ENCODE data around the gene ZNF775. TPM values are rescaled to one million over a fixed set of nuclear protein-coding genes. Genes with fewer than 3 reads are reported as not detected.

ZNF775 gene
- total and polyA plus RNA-seq, 2 of the 13 experiments (the other 11 are each of a cell fraction or from before 2014, with no cell fraction given): 3.1 to 3.2 TPM

DNA sequence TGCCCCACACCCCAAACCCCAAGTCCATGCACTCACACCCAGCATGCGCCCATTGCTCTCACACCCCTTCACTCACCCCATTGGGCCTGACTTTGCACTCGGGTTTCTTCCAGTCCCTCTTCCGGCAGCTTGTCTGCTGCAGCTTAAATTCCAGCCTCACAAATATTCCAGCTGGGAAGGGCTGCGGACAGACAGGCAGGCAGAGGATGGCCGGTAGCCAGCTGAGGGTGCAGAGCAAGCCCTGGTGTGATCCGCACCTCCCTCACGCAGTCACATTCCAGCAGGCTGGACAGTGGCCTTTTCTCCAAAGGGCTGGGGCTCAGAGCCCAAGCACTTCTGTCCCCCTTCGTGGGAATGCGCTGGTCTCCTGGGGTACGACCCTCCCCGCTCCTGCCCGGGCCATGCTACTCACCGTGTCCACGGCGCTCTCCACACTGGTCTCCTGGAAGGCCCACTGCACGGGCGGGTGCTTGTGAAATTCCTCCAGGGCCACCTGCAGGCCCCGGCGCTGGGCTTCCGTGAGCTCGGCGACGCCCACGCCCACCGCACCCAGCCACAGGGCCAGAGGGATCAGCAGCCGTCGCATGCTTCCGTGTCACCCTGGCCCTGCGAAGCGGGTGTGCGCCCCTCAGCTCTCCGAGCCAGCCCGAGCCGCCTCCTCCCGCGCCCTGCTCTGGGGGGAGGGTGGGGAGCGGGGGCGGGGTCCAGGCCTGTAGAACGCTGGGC, 38.9 kb upstream of the ZNF775 start (continued):
- TF ChIP-seq, protein P1, sequence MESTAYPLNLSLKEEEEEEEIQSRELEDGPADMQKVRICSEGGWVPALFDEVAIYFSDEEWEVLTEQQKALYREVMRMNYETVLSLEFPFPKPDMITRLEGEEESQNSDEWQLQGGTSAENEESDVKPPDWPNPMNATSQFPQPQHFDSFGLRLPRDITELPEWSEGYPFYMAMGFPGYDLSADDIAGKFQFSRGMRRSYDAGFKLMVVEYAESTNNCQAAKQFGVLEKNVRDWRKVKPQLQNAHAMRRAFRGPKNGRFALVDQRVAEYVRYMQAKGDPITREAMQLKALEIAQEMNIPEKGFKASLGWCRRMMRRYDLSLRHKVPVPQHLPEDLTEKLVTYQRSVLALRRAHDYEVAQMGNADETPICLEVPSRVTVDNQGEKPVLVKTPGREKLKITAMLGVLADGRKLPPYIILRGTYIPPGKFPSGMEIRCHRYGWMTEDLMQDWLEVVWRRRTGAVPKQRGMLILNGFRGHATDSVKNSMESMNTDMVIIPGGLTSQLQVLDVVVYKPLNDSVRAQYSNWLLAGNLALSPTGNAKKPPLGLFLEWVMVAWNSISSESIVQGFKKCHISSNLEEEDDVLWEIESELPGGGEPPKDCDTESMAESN (CRISPR knock-in tag; conservative IDR thresholded peaks at IDR 0.05): no peak
- TF ChIP-seq ZC3H4 (CRISPR knock-in tag; IDR thresholded peaks at IDR 0.05; ENCODE audit: borderline replicate concordance) (no peak), ZSCAN29 (CRISPR knock-in tag; conservative IDR thresholded peaks at IDR 0.05) (no peak), ZNF274 (CRISPR knock-in tag; IDR thresholded peaks at IDR 0.05) (0 out of 2 replicates have a peak, but pooled peaks have one; percentile 53), MXI1 (IDR thresholded peaks at IDR 0.05; ENCODE audit: borderline replicate concordance, low read depth, low read length) (peak; percentile 45; the same call in 1 of the 3 replicates), HNRNPL (IDR thresholded peaks at IDR 0.05; ENCODE audit: low read depth, low read length) (no peak), GATA4 (IDR thresholded peaks at IDR 0.05; ENCODE audit: borderline replicate concordance, low read depth) (no peak), POLR2A (IDR thresholded peaks at IDR 0.05; ENCODE audit: insufficient read depth in 1 of 2, low read depth in 2 of 2, low read length in 2 of 2) (0 out of 4 replicates have a peak, but pooled peaks of 1 of the 2 experiments have one; percentile 33), ZSCAN20 (CRISPR knock-in tag; IDR thresholded peaks at IDR 0.05; ENCODE audit: borderline replicate concordance) (peak; percentile 56; the same call in 1 of the 2 replicates), AHR (CRISPR knock-in tag; IDR thresholded peaks at IDR 0.05) (0 out of 2 replicates have a peak, but pooled peaks have one; percentile 34), PHF21A (CRISPR knock-in tag; IDR thresholded peaks at IDR 0.05) (peak; percentile 45; the same call in 1 of the 2 replicates), JUNB (CRISPR knock-in tag; IDR thresholded peaks at IDR 0.05; ENCODE audit: borderline replicate concordance) (no peak)
- TF ChIP-seq, protein P2, sequence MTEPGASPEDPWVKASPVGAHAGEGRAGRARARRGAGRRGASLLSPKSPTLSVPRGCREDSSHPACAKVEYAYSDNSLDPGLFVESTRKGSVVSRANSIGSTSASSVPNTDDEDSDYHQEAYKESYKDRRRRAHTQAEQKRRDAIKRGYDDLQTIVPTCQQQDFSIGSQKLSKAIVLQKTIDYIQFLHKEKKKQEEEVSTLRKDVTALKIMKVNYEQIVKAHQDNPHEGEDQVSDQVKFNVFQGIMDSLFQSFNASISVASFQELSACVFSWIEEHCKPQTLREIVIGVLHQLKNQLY (CRISPR knock-in tag; IDR thresholded peaks at IDR 0.05): no peak
- TF ChIP-seq, protein P3, sequence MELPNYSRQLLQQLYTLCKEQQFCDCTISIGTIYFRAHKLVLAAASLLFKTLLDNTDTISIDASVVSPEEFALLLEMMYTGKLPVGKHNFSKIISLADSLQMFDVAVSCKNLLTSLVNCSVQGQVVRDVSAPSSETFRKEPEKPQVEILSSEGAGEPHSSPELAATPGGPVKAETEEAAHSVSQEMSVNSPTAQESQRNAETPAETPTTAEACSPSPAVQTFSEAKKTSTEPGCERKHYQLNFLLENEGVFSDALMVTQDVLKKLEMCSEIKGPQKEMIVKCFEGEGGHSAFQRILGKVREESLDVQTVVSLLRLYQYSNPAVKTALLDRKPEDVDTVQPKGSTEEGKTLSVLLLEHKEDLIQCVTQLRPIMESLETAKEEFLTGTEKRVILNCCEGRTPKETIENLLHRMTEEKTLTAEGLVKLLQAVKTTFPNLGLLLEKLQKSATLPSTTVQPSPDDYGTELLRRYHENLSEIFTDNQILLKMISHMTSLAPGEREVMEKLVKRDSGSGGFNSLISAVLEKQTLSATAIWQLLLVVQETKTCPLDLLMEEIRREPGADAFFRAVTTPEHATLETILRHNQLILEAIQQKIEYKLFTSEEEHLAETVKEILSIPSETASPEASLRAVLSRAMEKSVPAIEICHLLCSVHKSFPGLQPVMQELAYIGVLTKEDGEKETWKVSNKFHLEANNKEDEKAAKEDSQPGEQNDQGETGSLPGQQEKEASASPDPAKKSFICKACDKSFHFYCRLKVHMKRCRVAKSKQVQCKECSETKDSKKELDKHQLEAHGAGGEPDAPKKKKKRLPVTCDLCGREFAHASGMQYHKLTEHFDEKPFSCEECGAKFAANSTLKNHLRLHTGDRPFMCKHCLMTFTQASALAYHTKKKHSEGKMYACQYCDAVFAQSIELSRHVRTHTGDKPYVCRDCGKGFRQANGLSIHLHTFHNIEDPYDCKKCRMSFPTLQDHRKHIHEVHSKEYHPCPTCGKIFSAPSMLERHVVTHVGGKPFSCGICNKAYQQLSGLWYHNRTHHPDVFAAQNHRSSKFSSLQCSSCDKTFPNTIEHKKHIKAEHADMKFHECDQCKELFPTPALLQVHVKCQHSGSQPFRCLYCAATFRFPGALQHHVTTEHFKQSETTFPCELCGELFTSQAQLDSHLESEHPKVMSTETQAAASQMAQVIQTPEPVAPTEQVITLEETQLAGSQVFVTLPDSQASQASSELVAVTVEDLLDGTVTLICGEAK (IDR thresholded peaks at IDR 0.05): no peak
- TF ChIP-seq, protein P3 (CRISPR knock-in tag; IDR thresholded peaks at IDR 0.05): peak; percentile 39; the same call in 1 of the 2 replicates
- TF ChIP-seq, protein P4, sequence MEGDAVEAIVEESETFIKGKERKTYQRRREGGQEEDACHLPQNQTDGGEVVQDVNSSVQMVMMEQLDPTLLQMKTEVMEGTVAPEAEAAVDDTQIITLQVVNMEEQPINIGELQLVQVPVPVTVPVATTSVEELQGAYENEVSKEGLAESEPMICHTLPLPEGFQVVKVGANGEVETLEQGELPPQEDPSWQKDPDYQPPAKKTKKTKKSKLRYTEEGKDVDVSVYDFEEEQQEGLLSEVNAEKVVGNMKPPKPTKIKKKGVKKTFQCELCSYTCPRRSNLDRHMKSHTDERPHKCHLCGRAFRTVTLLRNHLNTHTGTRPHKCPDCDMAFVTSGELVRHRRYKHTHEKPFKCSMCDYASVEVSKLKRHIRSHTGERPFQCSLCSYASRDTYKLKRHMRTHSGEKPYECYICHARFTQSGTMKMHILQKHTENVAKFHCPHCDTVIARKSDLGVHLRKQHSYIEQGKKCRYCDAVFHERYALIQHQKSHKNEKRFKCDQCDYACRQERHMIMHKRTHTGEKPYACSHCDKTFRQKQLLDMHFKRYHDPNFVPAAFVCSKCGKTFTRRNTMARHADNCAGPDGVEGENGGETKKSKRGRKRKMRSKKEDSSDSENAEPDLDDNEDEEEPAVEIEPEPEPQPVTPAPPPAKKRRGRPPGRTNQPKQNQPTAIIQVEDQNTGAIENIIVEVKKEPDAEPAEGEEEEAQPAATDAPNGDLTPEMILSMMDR (CRISPR knock-in tag; IDR thresholded peaks at IDR 0.05): peak; percentile 17; the same call in 1 of the 2 replicates
